ENCODE measurements around the gene NCOA1.

The NCOA1 gene

GRCh38 chr2:24552836-24553235 is 61.8 kb downstream of the NCOA1 start:
- no peaks in the 10 kb centered on the region for H3K9me3 ChIP-seq (ENCODE audit: severe bottlenecking)
- no peak overlapping the region for H3K4me3 ChIP-seq (ENCODE audit: severe bottlenecking)
- DNase-seq (ENCODE audit: low spot score) (no peak), ATAC-seq (ENCODE audit: low read depth) (no peak)
- no peaks in the 10 kb centered on the region for H3K36me3 ChIP-seq (ENCODE audit: low read depth)
- no peak overlapping the region for H3K27ac ChIP-seq (ENCODE audit: poor library complexity, severe bottlenecking)
- no peak for TF ChIP-seq CTCF (IDR thresholded peaks at IDR 0.05; ENCODE audit: poor library complexity, severe bottlenecking)
- no peaks in the 10 kb centered on the region for H3K27me3 ChIP-seq (ENCODE audit: insufficient read depth, poor library complexity, severe bottlenecking)
- no peaks in the 10 kb centered on the region for H3K4me1 ChIP-seq (ENCODE audit: insufficient read depth, poor library complexity, severe bottlenecking)

- Histone ChIP-seq H3K27ac (ENCODE audit: poor library complexity, severe bottlenecking) (no peak overlapping the region), H3K4me1 (ENCODE audit: insufficient read depth, poor library complexity, severe bottlenecking) (no peaks in the 10 kb centered on the region), H3K27me3 (ENCODE audit: insufficient read depth, poor library complexity, severe bottlenecking) (no peaks in the 10 kb centered on the region), H3K9me3 (ENCODE audit: severe bottlenecking) (no peaks in the 10 kb centered on the region), H3K4me3 (ENCODE audit: severe bottlenecking) (no peak overlapping the region), H3K36me3 (ENCODE audit: low read depth) (no peaks in the 10 kb centered on the region)
- DNase-seq (ENCODE audit: low spot score) = no peak
- TF ChIP-seq CTCF (IDR thresholded peaks at IDR 0.05; ENCODE audit: poor library complexity, severe bottlenecking) = no peak
- ATAC-seq (ENCODE audit: low read depth) = no peak
Observed at GRCh38 chr2:24558781-24559472, 67.9 kb downstream of the NCOA1 start.

GRCh38 chr2:24559473-24560113 is 68.5 kb downstream of the NCOA1 start:
- Histone ChIP-seq H3K36me3 (ENCODE audit: low read depth) (no peaks in the 10 kb centered on the region), H3K4me3 (ENCODE audit: severe bottlenecking) (no peak overlapping the region), H3K27me3 (ENCODE audit: insufficient read depth, poor library complexity, severe bottlenecking) (no peaks in the 10 kb centered on the region), H3K9me3 (ENCODE audit: severe bottlenecking) (no peaks in the 10 kb centered on the region), H3K27ac (ENCODE audit: poor library complexity, severe bottlenecking) (no peak overlapping the region), H3K4me1 (ENCODE audit: insufficient read depth, poor library complexity, severe bottlenecking) (no peaks in the 10 kb centered on the region)
- no peak for ATAC-seq (ENCODE audit: low read depth)
- no peak for TF ChIP-seq CTCF (IDR thresholded peaks at IDR 0.05; ENCODE audit: poor library complexity, severe bottlenecking)
- DNase-seq (ENCODE audit: low spot score) = no peak

GRCh38 chr2:24565537-24565936 is 74.5 kb downstream of the NCOA1 start:
- Histone ChIP-seq H3K9me3 (ENCODE audit: severe bottlenecking) (no peaks in the 10 kb centered on the region), H3K4me3 (ENCODE audit: severe bottlenecking) (no peak overlapping the region), H3K27me3 (ENCODE audit: insufficient read depth, poor library complexity, severe bottlenecking) (no peaks in the 10 kb centered on the region), H3K27ac (ENCODE audit: poor library complexity, severe bottlenecking) (no peak overlapping the region), H3K4me1 (ENCODE audit: insufficient read depth, poor library complexity, severe bottlenecking) (no peaks in the 10 kb centered on the region), H3K36me3 (ENCODE audit: low read depth) (no peaks in the 10 kb centered on the region)
- no peak for ATAC-seq (ENCODE audit: low read depth)
- DNase-seq (ENCODE audit: low spot score) = no peak
- no peak for TF ChIP-seq CTCF (IDR thresholded peaks at IDR 0.05; ENCODE audit: poor library complexity, severe bottlenecking)

- Histone ChIP-seq H3K4me3 (ENCODE audit: severe bottlenecking) (no peak overlapping the region), H3K4me1 (ENCODE audit: insufficient read depth, poor library complexity, severe bottlenecking) (no peaks in the 10 kb centered on the region), H3K27ac (ENCODE audit: poor library complexity, severe bottlenecking) (no peak overlapping the region), H3K9me3 (ENCODE audit: severe bottlenecking) (no peaks in the 10 kb centered on the region), H3K36me3 (ENCODE audit: low read depth) (no peaks in the 10 kb centered on the region), H3K27me3 (ENCODE audit: insufficient read depth, poor library complexity, severe bottlenecking) (no peaks in the 10 kb centered on the region)
- TF ChIP-seq CTCF (IDR thresholded peaks at IDR 0.05; ENCODE audit: poor library complexity, severe bottlenecking) = no peak
- ATAC-seq (ENCODE audit: low read depth) (no peak), DNase-seq (ENCODE audit: low spot score) (no peak)
Observed at GRCh38 chr2:24566209-24566608, 75.2 kb downstream of the NCOA1 start.

Measured in RWPE2 (cell line).